A549 (cell line): ENCODE data around the gene GPSM3. TPM values are rescaled to one million over a fixed set of nuclear protein-coding genes. Genes with fewer than 3 reads are reported as not detected.

Experiments
- ATAC-seq, 2 experiments: fragments of 200-7000 bp in 1 of 2; fragments of >200 bp in 1 of 2; cut with Nextera tagmentation in 1 of 2; cut with Tn5 transposase in 1 of 2; 3 replicates each; pipeline versions ENCODE4 v1.8.0 to v1.9.1; 2018 to 2020; ENCODE audit warnings: mild to moderate bottlenecking in 1 of 2, moderate library complexity in 1 of 2
- CTCF ChIA-PET: fragments of 300-600 bp; sonication (Branson Sonifier 250); formaldehyde crosslinking; extraction: SDS; loops from one replicate; lab custom pipeline; 2021; ENCODE audit warnings: antibody characterized with exemption, inconsistent platforms; lab: Yijun Ruan, JAX
- POLR2A ChIA-PET: fragments of 350-600 bp; formaldehyde crosslinking; extraction: SDS; loops from one replicate; lab custom pipeline; 2021; ENCODE audit warnings: antibody characterized with exemption, inconsistent platforms; lab: Yijun Ruan, JAX
- DNase-seq, 2 experiments: peaks; one replicate each; pipeline versions ENCODE4 v3.0.0 to v3.0.0-alpha.2; 2011 to 2016; ENCODE audit warnings: low read depth in 1 of 2, low spot score in 1 of 2
- FAIRE-seq: peaks from 2 replicates; lab custom pipeline; 2011; peaks lifted over from hg19 to GRCh38; lab: Jason Lieb, UNC
- H3K27ac ChIP-seq, 2 experiments: fragments of >200 bp; sonication (Bioruptor Twin); formaldehyde crosslinking; 3 replicates each; pipeline ENCODE4 v1.5.1; 2016 to 2017
- H3K4me1 ChIP-seq: fragments of >200 bp; sonication (Bioruptor Twin); formaldehyde crosslinking; 3 replicates; pipeline ENCODE4 v1.6.1; 2016
- H3K4me2 ChIP-seq: fragments of >200 bp; sonication (Bioruptor Twin); formaldehyde crosslinking; 3 replicates; pipeline ENCODE4 v1.6.1; 2016
- H3K4me3 ChIP-seq: fragments of >200 bp; sonication (Bioruptor Twin); formaldehyde crosslinking; 3 replicates; pipeline ENCODE4 v1.5.1; 2016
- H3K9me3 ChIP-seq: fragments of >200 bp; sonication (Bioruptor Twin); formaldehyde crosslinking; 3 replicates; pipeline ENCODE4 v1.6.1; 2016
- CHD2 ChIP-seq: fragments of 150-350 bp; IDR thresholded peaks from 2 replicates; pipeline ENCODE4 v1.6.1; 2014; ENCODE audit warnings: low read length; ENCODE audit not compliant: partially characterized antibody
- EP300 ChIP-seq, 2 experiments: fragments of >200 bp; sonication (Bioruptor Twin); formaldehyde crosslinking; IDR thresholded peaks; 2 replicates in 1 of 2; 3 replicates in 1 of 2; pipeline ENCODE4 v1.6.1; 2016 to 2017
- ESRRA ChIP-seq: fragments of 150-350 bp; IDR thresholded peaks from 2 replicates; pipeline ENCODE4 v1.6.1; 2014; ENCODE audit warnings: mild to moderate bottlenecking, low read length, borderline replicate concordance
- FOSB ChIP-seq: fragments of 250-450 bp; sonication (Bioruptor Pico); IDR thresholded peaks from 2 replicates; pipeline ENCODE4 v1.5.0; 2020; ENCODE audit warnings: mild to moderate bottlenecking, moderate library complexity
- HES2 ChIP-seq: fragments of >200 bp; sonication (Bioruptor Twin); formaldehyde crosslinking; IDR thresholded peaks from 2 replicates; pipeline ENCODE4 v1.6.1; 2016
- HOXB5 ChIP-seq: fragments of 250-450 bp; sonication (Bioruptor Pico); IDR thresholded peaks from 2 replicates; pipeline ENCODE4 v1.5.0; 2020; ENCODE audit warnings: mild to moderate bottlenecking, moderate library complexity
- JUN ChIP-seq, 2 experiments: fragments of >200 bp; sonication (Bioruptor Twin); formaldehyde crosslinking; IDR thresholded peaks; 2 replicates in 1 of 2; 3 replicates in 1 of 2; pipeline ENCODE4 v1.6.1; 2016 to 2017
- KDM5A ChIP-seq: fragments of 200-600 bp; sonication (generic); IDR thresholded peaks from 2 replicates; pipeline ENCODE4 v1.6.1; 2016; ENCODE audit warnings: antibody characterized with exemption, mild to moderate bottlenecking
- MAFK ChIP-seq: fragments of 450-650 bp; IDR thresholded peaks from 2 replicates; pipeline ENCODE4 v1.6.1; 2014; ENCODE audit not compliant: partially characterized antibody
- MYC ChIP-seq: IDR thresholded peaks from 2 replicates; pipeline ENCODE4 v1.6.1; 2012; ENCODE audit warnings: mild to moderate bottlenecking, inconsistent platforms, low read length, improper control_type of control experiment, borderline replicate concordance
- POLR2A ChIP-seq: IDR thresholded peaks from 2 replicates; pipeline ENCODE4 v1.6.1; 2012; ENCODE audit warnings: mild to moderate bottlenecking, low read length
- RAD21 ChIP-seq, 2 experiments: fragments of >200 bp in 1 of 2; sonication (Bioruptor Twin) in 1 of 2; formaldehyde crosslinking in 1 of 2; IDR thresholded peaks in 1 of 2; conservative IDR thresholded peaks in 1 of 2; 2 replicates in 1 of 2; 3 replicates in 1 of 2; pipeline ENCODE4 v1.6.1; 2012 to 2018; ENCODE audit warnings: inconsistent platforms in 1 of 2
- RARB ChIP-seq: fragments of 250-450 bp; sonication (Bioruptor Pico); IDR thresholded peaks from 2 replicates; pipeline ENCODE4 v1.8.0; 2021; ENCODE audit warnings: mild to moderate bottlenecking, moderate library complexity
- RFX5 ChIP-seq: fragments of 450-650 bp; IDR thresholded peaks from 2 replicates; pipeline ENCODE4 v1.7.1; 2014; ENCODE audit warnings: antibody characterized with exemption, mild to moderate bottlenecking, moderate library complexity
- SMC3 ChIP-seq: fragments of >200 bp; sonication (Bioruptor Twin); formaldehyde crosslinking; IDR thresholded peaks from 3 replicates; pipeline ENCODE4 v1.6.1; 2018; ENCODE audit warnings: inconsistent platforms
- SREBF2 ChIP-seq: fragments of 450-650 bp; IDR thresholded peaks from 2 replicates; pipeline ENCODE4 v1.6.1; 2014; ENCODE audit warnings: mild to moderate bottlenecking, moderate library complexity
- ZC3H11A ChIP-seq: fragments of 450-650 bp; IDR thresholded peaks from 2 replicates; pipeline ENCODE4 v1.6.1; 2014; ENCODE audit warnings: antibody characterized with exemption, mild to moderate bottlenecking
- ZFP36 ChIP-seq: fragments of 450-650 bp; IDR thresholded peaks from 2 replicates; pipeline ENCODE4 v1.6.1; 2014; ENCODE audit warnings: borderline replicate concordance; ENCODE audit not compliant: partially characterized antibody
- ZSCAN20 ChIP-seq: fragments of 250-450 bp; sonication (Bioruptor Pico); IDR thresholded peaks from 2 replicates; pipeline ENCODE4 v1.8.0; 2022; ENCODE audit warnings: mild to moderate bottlenecking, moderate library complexity
- WGBS: methylation state at CpG from one replicate; pipeline ENCODE4 v1.1.6; 2017; ENCODE audit errors: missing lambda C conversion rate; 5-methylcytosine and 5-hydroxymethylcytosine counted together
- polyA plus RNA-seq, 4 experiments: library from polyadenylated mRNA; depleted of rRNA in 3 of 4; stranded (reverse); fragments of >200 nt; fragmentation: RNase III in 1 of 4; extraction: RNeasy Plus Mini Kit Qiagen cat#74134 plus additional on column Dnase treatment in 1 of 4; gene quantifications; 2 replicates in 3 of 4; 3 replicates in 1 of 4; pipeline ENCODE4 v1.2.3, GENCODE V29; 2011 to 2017
- TF ChIP-seq, protein P1 (sequence below): fragments of 150-350 bp; IDR thresholded peaks from 2 replicates; pipeline ENCODE4 v1.6.1; 2014; ENCODE audit warnings: low read depth, mild to moderate bottlenecking, low read length
- TF ChIP-seq, protein P2 (sequence below): fragments of >200 bp; sonication (Bioruptor Twin); formaldehyde crosslinking; IDR thresholded peaks from 3 replicates; pipeline ENCODE4 v1.5.1; 2016
- TF ChIP-seq, protein P3 (sequence below): fragments of 450-650 bp; IDR thresholded peaks from 2 replicates; pipeline ENCODE4 v1.6.1; 2014; ENCODE audit warnings: antibody characterized with exemption

Gene GPSM3
- polyA plus RNA-seq, 2 of the 4 experiments (the other 2 are of a cell fraction): 0.19 to 0.36 TPM

- no peak for ATAC-seq
- peak; percentile 86 to 99 for DNase-seq
- TF ChIP-seq ESRRA: no peak
- TF ChIP-seq ZFP36: no peak
- TF ChIP-seq RARB (CRISPR knock-in tag): no peak
- TF ChIP-seq SREBF2: no peak
- TF ChIP-seq, protein P1, sequence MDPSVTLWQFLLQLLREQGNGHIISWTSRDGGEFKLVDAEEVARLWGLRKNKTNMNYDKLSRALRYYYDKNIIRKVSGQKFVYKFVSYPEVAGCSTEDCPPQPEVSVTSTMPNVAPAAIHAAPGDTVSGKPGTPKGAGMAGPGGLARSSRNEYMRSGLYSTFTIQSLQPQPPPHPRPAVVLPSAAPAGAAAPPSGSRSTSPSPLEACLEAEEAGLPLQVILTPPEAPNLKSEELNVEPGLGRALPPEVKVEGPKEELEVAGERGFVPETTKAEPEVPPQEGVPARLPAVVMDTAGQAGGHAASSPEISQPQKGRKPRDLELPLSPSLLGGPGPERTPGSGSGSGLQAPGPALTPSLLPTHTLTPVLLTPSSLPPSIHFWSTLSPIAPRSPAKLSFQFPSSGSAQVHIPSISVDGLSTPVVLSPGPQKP: no peak
- Histone ChIP-seq H3K27ac (peak overlapping the region; percentile 94; a peak in 3 of 6 replicates), H3K9me3 (no peaks in the 10 kb centered on the region), H3K4me2 (no peak overlapping the region; the same call in 2 of the 3 replicates), H3K4me3 (peak overlapping the region; percentile 74; the same call in 1 of the 3 replicates), H3K4me1 (peaks cover 28% of the 10 kb centered on the region)
- FAIRE-seq: no peak
- ChIA-PET POLR2A (interaction anchor here (0.5 to 1.7 kb wide), 13 partner anchors 9 to 1111 kb away, joined by 3 to 24 read pairs (median 4); partner anchors contain the start of genes AGPAT1, ATF6B and FKBPL), CTCF (interaction anchor here (0.6 to 2.2 kb wide), 12 partner anchors 8 to 77 kb away, joined by 3 to 17 read pairs (median 4); partner anchors contain the start of genes EGFL8 and FKBPL)
- WGBS: no CpG with 5 or more reads among the region's 25 CpGs
Observed at GRCh38 chr6:32195652-32195901, 3.1 kb upstream of the GPSM3 start.

DNA sequence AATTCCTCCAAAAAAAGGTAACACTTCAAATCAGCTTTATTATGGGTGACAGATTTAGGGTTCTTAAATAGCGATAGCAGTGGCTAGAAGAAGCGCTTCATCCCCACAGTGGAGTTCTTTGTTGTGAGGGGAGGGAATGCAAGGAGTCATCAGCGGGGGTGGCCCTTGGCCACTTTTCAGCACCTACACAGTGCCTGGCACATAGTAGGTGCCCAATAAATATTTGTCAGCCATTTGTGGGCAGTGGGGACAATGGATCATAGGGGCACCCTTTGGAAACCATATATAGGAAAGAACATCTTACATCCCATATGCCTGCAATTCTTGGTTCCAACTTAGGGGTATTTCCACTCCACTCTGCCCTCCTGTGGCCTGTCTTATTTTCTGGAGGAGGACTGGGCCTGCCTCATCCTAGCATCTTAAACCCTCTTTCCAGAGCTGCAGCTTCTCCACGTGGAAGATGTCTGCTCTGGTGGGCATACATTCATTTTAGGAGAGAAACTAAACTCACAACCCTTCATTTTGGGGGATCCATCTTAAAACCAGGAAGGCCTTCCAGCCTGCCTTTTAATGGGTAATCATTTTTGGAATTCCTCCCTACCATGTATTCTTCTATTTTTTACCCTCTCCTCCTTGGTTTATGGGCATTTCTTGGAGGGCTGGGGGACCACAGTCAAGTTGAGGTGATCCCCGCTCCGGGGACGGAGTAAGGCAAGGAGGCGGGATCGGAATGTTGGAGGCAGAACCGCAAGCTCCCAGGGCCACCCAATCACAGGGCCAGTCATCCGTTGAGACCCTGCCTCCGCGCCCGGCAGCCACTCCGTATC, 2.6 kb upstream of the GPSM3 start:
- FAIRE-seq (no peak), ATAC-seq (peak; percentile 91 to 95), DNase-seq (peak; percentile 44 to 66)
- H3K4me2 ChIP-seq: peak overlapping the region; percentile 91
- H3K4me3 ChIP-seq: peak overlapping the region; percentile 53
- peaks cover 29% of the 10 kb centered on the region for H3K4me1 ChIP-seq
- WGBS: 25% methylated on average over 10 of the region's 15 CpGs
- H3K27ac ChIP-seq: peak overlapping the region; percentile 90 to 92
- ChIA-PET CTCF (interaction anchor here (0.6 to 2.2 kb wide), 13 partner anchors 8 to 77 kb away, joined by 3 to 17 read pairs (median 4); partner anchors contain the start of genes EGFL8 and FKBPL), POLR2A (interaction anchor here (0.5 to 1.7 kb wide), 14 partner anchors 9 to 1112 kb away, joined by 3 to 24 read pairs (median 4); partner anchors contain the start of genes AGPAT1, ATF6B and FKBPL)
- TF ChIP-seq ZSCAN20 (CRISPR knock-in tag) (no peak), POLR2A (peak; percentile 56), HOXB5 (CRISPR knock-in tag) (0 out of 2 replicates have a peak, but pooled peaks have one; percentile 12), ZC3H11A (no peak), EP300 (IDR thresholded peaks at IDR 0.05) (no peak), JUN (IDR thresholded peaks at IDR 0.05) (0 out of 5 replicates have a peak, but pooled peaks of 1 of the 2 experiments have one; percentile 3), RAD21 (conservative IDR thresholded peaks at IDR 0.05 in 1 of 2, IDR thresholded peaks at IDR 0.05 in 1 of 2) (0 out of 5 replicates have a peak, but pooled peaks of 1 of the 2 experiments have one; percentile 29), HES2 (no peak), SMC3 (peak; percentile 58; the same call in 2 of the 3 replicates), CHD2 (no peak), MYC (no peak), KDM5A (no peak), FOSB (no peak), MAFK (no peak), RFX5 (no peak)
- TF ChIP-seq, protein P2, sequence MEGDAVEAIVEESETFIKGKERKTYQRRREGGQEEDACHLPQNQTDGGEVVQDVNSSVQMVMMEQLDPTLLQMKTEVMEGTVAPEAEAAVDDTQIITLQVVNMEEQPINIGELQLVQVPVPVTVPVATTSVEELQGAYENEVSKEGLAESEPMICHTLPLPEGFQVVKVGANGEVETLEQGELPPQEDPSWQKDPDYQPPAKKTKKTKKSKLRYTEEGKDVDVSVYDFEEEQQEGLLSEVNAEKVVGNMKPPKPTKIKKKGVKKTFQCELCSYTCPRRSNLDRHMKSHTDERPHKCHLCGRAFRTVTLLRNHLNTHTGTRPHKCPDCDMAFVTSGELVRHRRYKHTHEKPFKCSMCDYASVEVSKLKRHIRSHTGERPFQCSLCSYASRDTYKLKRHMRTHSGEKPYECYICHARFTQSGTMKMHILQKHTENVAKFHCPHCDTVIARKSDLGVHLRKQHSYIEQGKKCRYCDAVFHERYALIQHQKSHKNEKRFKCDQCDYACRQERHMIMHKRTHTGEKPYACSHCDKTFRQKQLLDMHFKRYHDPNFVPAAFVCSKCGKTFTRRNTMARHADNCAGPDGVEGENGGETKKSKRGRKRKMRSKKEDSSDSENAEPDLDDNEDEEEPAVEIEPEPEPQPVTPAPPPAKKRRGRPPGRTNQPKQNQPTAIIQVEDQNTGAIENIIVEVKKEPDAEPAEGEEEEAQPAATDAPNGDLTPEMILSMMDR: peak; percentile 51
- TF ChIP-seq, protein P3, sequence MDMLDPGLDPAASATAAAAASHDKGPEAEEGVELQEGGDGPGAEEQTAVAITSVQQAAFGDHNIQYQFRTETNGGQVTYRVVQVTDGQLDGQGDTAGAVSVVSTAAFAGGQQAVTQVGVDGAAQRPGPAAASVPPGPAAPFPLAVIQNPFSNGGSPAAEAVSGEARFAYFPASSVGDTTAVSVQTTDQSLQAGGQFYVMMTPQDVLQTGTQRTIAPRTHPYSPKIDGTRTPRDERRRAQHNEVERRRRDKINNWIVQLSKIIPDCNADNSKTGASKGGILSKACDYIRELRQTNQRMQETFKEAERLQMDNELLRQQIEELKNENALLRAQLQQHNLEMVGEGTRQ: no peak
- H3K9me3 ChIP-seq: no peaks in the 10 kb centered on the region
